Common myeloid progenitor, CD34-positive (primary cell): Measurements from ENCODE around the gene RSBN1.

Experiments used
- CTCF ChIA-PET: fragments of 350-600 bp; sonication (Branson Sonifier 250); formaldehyde crosslinking; loops from one replicate; lab custom pipeline; 2021; ENCODE audit warnings: antibody characterized with exemption; lab: Charles Lee
- POLR2A ChIA-PET: fragments of 350-600 bp; sonication (Branson Sonifier 250); formaldehyde crosslinking; loops from one replicate; lab custom pipeline; 2021; ENCODE audit warnings: antibody characterized with exemption; lab: Charles Lee
- DNase-seq, 3 donors: peaks; one replicate each; pipeline versions ENCODE4 v3.0.0 to v3.0.0-alpha.2; 2013
- H3K27ac ChIP-seq, 2 experiments: 1 replicate in 1 of 2; 2 replicates in 1 of 2; pipeline ENCODE4 v1.7.0; 2013; ENCODE audit warnings: inconsistent platforms in 2 of 2, low read length in 2 of 2, mild to moderate bottlenecking in 2 of 2, low read depth in 1 of 2, moderate library complexity in 1 of 2; ENCODE audit not compliant: severe bottlenecking in 2 of 2, insufficient read depth in 1 of 2, poor library complexity in 1 of 2
- H3K27me3 ChIP-seq, 5 experiments: replicated peaks in 2 of 5; 1 replicate in 3 of 5; 2 replicates in 2 of 5; pipeline versions ENCODE4 v1.6.1 to v1.7.0; 2013; ENCODE audit warnings: low read length in 4 of 5, mild to moderate bottlenecking in 2 of 5, moderate library complexity in 2 of 5, inconsistent platforms in 1 of 5; ENCODE audit not compliant: insufficient read depth in 5 of 5, control insufficient read depth in 4 of 5
- H3K36me3 ChIP-seq, 4 experiments: 1 replicate in 2 of 4; 2 replicates in 2 of 4; pipeline versions ENCODE4 v1.6.1 to v1.7.0; 2013; ENCODE audit warnings: low read length in 3 of 4, control low read depth in 1 of 4, mild to moderate bottlenecking in 1 of 4; ENCODE audit not compliant: control insufficient read depth in 4 of 4, insufficient read depth in 4 of 4
- H3K4me1 ChIP-seq, 4 experiments: 1 replicate in 3 of 4; 2 replicates in 1 of 4; pipeline versions ENCODE4 v1.6.1 to v1.7.1; 2013; ENCODE audit warnings: low read length in 3 of 4, mild to moderate bottlenecking in 3 of 4, control low read depth in 1 of 4, inconsistent platforms in 1 of 4, moderate library complexity in 1 of 4; ENCODE audit not compliant: control insufficient read depth in 4 of 4, insufficient read depth in 4 of 4; ENCODE audit errors: control extremely low read depth in 1 of 4
- H3K4me3 ChIP-seq, 7 experiments: 1 replicate in 4 of 7; 2 replicates in 3 of 7; pipeline versions ENCODE4 v1.5.1 to v1.7.0; 2013; ENCODE audit warnings: mild to moderate bottlenecking in 7 of 7, low read length in 6 of 7, moderate library complexity in 6 of 7, inconsistent platforms in 2 of 7, low read depth in 2 of 7, control low read depth in 1 of 7; ENCODE audit not compliant: insufficient read depth in 4 of 7, control insufficient read depth in 1 of 7; ENCODE audit errors: extremely low read depth in 1 of 7
- H3K9me3 ChIP-seq, 5 experiments: 1 replicate in 4 of 5; 2 replicates in 1 of 5; pipeline versions ENCODE4 v1.6.1 to v1.7.1; 2013; ENCODE audit warnings: low read length in 4 of 5, mild to moderate bottlenecking in 2 of 5, inconsistent platforms in 1 of 5, low read depth in 1 of 5, moderate library complexity in 1 of 5; ENCODE audit not compliant: control insufficient read depth in 4 of 5, insufficient read depth in 2 of 5; ENCODE audit errors: control extremely low read depth in 1 of 5
- WGBS: methylation state at CpG from one replicate; pipeline ENCODE4 v1.1.5; 2013; ENCODE audit not compliant: insufficient coverage; 5-methylcytosine and 5-hydroxymethylcytosine counted together

Gene RSBN1

GRCh38 chr1:113777561-113777960 is 34.7 kb downstream of the RSBN1 start:
- peaks cover 5 to 19% (median 11%) of the 10 kb centered on the region in 4 experiments for H3K36me3 ChIP-seq
- no CpG with 5 or more reads among the region's 4 CpGs for WGBS
- H3K9me3 ChIP-seq, result no peaks in the 10 kb centered on the region
- no peaks in the 10 kb centered on the region for H3K27me3 ChIP-seq
- CTCF ChIA-PET, result interaction anchor here (0.7 to 2.2 kb wide), 3 partner anchors 22 to 123 kb away, joined by 3 to 6 read pairs (median 4); no protein-coding TSS in a partner anchor
- no peak overlapping the region for H3K4me3 ChIP-seq
- DNase-seq, result no peak
- peaks cover 22 to 36% (median 30%) of the 10 kb centered on the region in 4 experiments for H3K4me1 ChIP-seq
- POLR2A ChIA-PET, result no interaction called here
- no peak overlapping the region for H3K27ac ChIP-seq

- DNase-seq, result no peak
- CTCF ChIA-PET, result interaction anchor here (0.5 to 2.2 kb wide), 7 partner anchors 10 to 118 kb away, joined by 3 to 10 read pairs (median 4); partner anchors contain the start of gene PHTF1
- Histone ChIP-seq H3K27ac (no peak overlapping the region), H3K4me1 (peaks cover 1 to 21% (median 7%) of the 10 kb centered on the region in 4 experiments), H3K27me3 (no peaks in the 10 kb centered on the region), H3K36me3 (peaks cover 12 to 45% (median 27%) of the 10 kb centered on the region in 4 experiments), H3K4me3 (no peak overlapping the region), H3K9me3 (no peaks in the 10 kb centered on the region)
- POLR2A ChIA-PET, result interaction anchor here (0.5 kb wide), 1 partner anchor 13 kb away, joined by 3 read pairs; no protein-coding TSS in a partner anchor
- no CpG with 5 or more reads among the region's 1 CpG for WGBS
These were observed 42.2 kb downstream of the RSBN1 start for GRCh38 chr1:113770031-113770430.

- H3K27me3 ChIP-seq, result no peaks in the 10 kb centered on the region
- H3K4me3 ChIP-seq, result no peak overlapping the region
- DNase-seq, result no peak
- peaks cover 12 to 46% (median 29%) of the 10 kb centered on the region in 4 experiments for H3K36me3 ChIP-seq
- H3K4me1 ChIP-seq, result peaks cover 1 to 22% (median 7%) of the 10 kb centered on the region in 4 experiments
- H3K27ac ChIP-seq, result no peak overlapping the region
- ChIA-PET POLR2A (no interaction called here), CTCF (interaction anchor here (0.6 to 2.2 kb wide), 3 partner anchors 9 to 162 kb away, joined by 3 to 10 read pairs (median 3); no protein-coding TSS in a partner anchor)
- H3K9me3 ChIP-seq, result no peaks in the 10 kb centered on the region
These were observed 42.7 kb downstream of the RSBN1 start for GRCh38 chr1:113769601-113769970.

GRCh38 chr1:113768916-113769600 is 43.2 kb downstream of the RSBN1 start:
- POLR2A ChIA-PET, result interaction anchor here (0.7 kb wide), 1 partner anchor 9 kb away, joined by 4 read pairs; no protein-coding TSS in a partner anchor
- Histone ChIP-seq H3K27ac (peak overlapping the region in 1 of 2 experiments; percentile 29), H3K9me3 (no peaks in the 10 kb centered on the region), H3K27me3 (no peaks in the 10 kb centered on the region), H3K4me3 (peak overlapping the region in 3 of 7 experiments; percentile 29 to 43 (median 33)), H3K4me1 (peaks cover 1 to 22% (median 7%) of the 10 kb centered on the region in 4 experiments), H3K36me3 (peaks cover 12 to 45% (median 28%) of the 10 kb centered on the region in 4 experiments)
- CTCF ChIA-PET, result interaction anchor here (0.6 to 2.2 kb wide), 4 partner anchors 9 to 163 kb away, joined by 3 to 10 read pairs (median 4); partner anchors contain the start of genes PHTF1 and RSBN1
- 64% methylated on average over 1 of the region's 1 CpG for WGBS
- DNase-seq, result peak in 2 of 3 donors; percentile 43 to 55

GRCh38 chr1:113765306-113766230 is 46.7 kb downstream of the RSBN1 start:
- Histone ChIP-seq H3K4me1 (peaks cover 4 to 37% (median 14%) of the 10 kb centered on the region in 4 experiments), H3K36me3 (peaks cover 12 to 47% (median 28%) of the 10 kb centered on the region in 4 experiments), H3K27ac (no peak overlapping the region), H3K9me3 (no peaks in the 10 kb centered on the region), H3K27me3 (no peaks in the 10 kb centered on the region), H3K4me3 (no peak overlapping the region)
- 100% methylated on average over 1 of the region's 2 CpGs for WGBS
- no peak for DNase-seq
- POLR2A ChIA-PET, result no interaction called here
- CTCF ChIA-PET, result no interaction called here

- 86% methylated on average over 1 of the region's 2 CpGs for WGBS
- H3K9me3 ChIP-seq, result no peaks in the 10 kb centered on the region
- peaks cover 6 to 37% (median 16%) of the 10 kb centered on the region in 4 experiments for H3K4me1 ChIP-seq
- no peak for DNase-seq
- ChIA-PET CTCF (interaction anchor here (1.3 kb wide), 1 partner anchor 17 kb away, joined by 3 read pairs; no protein-coding TSS in a partner anchor), POLR2A (interaction anchor here (0.8 kb wide), 1 partner anchor 18 kb away, joined by 3 read pairs; no protein-coding TSS in a partner anchor)
- no peak overlapping the region for H3K27ac ChIP-seq
- no peak overlapping the region for H3K4me3 ChIP-seq
- peaks cover 12 to 41% (median 28%) of the 10 kb centered on the region in 4 experiments for H3K36me3 ChIP-seq
- H3K27me3 ChIP-seq, result no peaks in the 10 kb centered on the region
These were observed 48.6 kb downstream of the RSBN1 start for GRCh38 chr1:113763661-113764060.
